Measurements from ENCODE around the gene ACTL7B.
A peak's percentile ranks its signal among the peaks of the same experiment; 100 is the strongest.
"Not testable (repeated sequence)": the region's sequence is repeated elsewhere in the genome, so short reads cannot be mapped to it uniquely, and the experiment has no call there.

Gene ACTL7B, protein sequence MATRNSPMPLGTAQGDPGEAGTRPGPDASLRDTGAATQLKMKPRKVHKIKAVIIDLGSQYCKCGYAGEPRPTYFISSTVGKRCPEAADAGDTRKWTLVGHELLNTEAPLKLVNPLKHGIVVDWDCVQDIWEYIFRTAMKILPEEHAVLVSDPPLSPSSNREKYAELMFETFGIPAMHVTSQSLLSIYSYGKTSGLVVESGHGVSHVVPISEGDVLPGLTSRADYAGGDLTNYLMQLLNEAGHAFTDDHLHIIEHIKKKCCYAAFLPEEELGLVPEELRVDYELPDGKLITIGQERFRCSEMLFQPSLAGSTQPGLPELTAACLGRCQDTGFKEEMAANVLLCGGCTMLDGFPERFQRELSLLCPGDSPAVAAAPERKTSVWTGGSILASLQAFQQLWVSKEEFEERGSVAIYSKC

DNA sequence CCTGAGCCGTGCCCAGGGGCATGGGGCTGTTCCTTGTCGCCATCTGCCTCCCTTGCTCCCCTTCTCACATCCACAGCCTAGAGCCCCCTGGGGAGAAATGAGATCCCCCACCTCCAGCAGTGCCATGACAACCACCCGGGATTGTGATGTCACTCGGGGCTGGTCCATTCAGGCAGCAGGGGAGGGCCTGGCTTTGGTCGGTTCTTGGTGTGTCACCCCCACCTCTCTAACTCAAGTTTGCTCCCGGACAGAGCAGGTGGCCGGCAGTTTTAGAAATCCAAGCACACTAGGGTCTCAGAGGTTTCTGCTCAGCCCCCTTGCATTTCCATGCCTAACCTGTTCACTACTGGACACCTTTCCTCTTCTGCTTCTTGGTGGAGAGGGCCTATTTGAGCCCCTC is at the start of gene ACTL7B:
TSS of gene ACTL7B (minus strand) at position 99 of the 400 bp plus-strand sequence. CDS start at position 43, 56 bp downstream.
- no peak for DNase-seq
- no peak for ATAC-seq

DNA sequence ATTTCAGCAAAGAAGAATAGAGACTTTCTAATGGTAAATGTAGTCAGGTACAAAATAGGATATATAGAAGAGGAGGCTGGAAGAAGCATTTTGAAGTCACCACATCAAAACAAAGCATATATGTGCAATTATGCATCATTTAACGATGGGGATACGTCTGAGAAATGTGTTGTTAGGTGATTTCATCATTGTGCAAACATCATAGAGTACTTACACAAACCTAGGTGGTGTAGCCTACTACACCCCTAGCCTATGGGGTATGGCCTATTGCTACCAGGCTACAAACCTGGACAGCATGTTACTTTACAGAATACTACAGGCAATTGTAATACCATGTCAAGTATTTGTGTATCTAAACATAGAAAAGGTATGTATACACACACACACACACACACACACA is 49.7 kb upstream of the ACTL7B start:
- DNase-seq (no peak), ATAC-seq (no peak)

DNA sequence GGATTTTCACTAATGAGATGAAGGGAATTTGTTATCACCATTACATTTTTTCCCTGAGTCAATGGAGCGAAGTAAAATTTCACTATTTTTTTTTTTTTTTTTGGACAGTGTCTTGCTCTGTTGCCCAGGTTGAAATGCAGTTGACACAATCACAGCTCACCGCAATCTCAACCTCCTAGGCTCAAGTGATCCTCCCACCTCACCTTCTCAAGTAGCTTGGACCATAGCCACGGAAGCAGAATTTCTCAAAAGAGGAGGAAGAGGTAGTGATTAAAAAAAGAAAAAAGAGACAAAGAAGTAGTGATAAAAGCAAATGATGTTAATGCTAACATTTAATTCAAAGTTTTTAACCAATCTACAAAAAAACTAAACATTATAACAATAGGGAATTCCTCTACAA is 48.4 kb upstream of the ACTL7B start:
- no peak for ATAC-seq
- DNase-seq: no peak

DNA sequence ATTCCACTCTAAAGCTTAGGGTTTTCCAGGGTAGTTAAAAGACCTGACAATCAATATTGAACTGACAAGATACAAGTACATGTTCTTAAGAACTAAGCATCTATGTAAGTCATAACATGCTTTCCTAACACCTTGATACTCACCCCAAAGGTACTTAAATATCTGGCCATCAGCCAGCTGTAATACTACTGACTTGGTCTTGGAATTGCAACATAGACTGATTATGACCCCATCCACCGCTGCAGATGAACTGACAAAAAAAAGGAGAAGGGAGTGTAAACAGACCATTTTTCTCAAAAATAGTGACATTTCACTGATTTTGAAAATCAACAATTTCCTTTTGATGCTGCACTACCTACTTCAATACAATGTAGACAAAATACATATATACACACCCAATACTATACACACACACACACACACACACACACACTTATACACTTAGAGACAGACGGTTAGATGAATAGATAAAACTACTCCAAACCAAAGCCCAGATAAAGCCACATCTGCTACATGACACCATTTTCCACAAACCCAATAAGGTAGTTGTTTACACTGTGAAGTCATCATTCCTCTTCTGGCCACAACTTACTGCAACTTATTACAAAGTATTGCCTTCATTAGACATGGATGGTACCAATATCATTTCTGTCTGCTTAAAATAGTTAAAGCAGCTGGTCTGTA is 47.8 kb upstream of the ACTL7B start:
- ATAC-seq (no peak), DNase-seq (no peak)

DNA sequence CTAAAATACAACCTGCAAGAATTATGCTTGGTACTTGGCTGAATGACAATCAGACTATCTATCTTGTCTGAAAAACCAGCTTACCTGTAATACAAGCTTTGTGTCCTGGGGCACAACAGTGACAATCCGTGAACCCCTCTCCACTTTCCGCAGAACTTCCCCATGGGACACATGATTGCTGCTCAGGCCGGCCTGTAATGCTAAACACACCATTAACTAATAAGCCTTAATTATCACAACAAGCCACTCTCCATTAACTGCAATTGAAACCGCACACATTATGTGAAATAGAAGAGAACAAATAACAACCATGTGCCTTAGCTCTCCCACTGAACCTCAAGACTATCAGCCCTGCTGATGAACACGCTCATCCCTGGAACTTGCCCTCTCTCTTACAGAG is 44.4 kb upstream of the ACTL7B start:
- ATAC-seq (no peak), DNase-seq (no peak)

DNA sequence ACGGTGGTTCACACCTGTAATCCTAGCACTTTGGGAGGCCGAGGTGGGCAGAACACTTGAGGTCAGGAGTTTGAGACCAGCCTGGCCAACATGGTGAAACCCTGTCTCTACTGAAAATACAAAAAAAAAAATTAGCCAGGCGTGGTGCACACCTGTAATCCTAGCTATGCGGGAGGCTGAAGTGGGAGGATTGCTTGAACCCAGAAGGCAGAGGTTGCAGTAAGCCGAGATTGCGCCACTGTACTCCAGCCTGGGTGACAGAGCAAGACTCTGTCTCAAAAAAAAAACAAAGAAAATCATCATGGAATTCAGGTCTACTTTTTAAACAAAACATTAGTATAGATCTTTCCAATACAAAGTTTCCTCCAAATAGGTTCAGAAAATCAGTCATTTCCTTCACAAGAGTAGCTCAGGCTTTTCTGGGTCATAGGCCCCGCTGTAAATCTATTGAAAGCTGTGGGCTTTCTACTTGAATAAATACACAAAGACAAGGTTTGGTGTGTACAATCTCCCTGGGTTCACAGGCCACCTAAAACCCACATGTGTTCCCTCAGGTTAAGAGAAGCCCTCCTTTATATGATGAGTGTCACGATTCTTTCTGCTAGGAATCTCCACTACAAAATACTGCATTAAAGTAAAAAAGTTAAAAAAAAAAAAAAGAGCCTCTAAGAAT is 43.4 kb upstream of the ACTL7B start:
- ATAC-seq, DNase-seq: not testable (repeated sequence)

DNA sequence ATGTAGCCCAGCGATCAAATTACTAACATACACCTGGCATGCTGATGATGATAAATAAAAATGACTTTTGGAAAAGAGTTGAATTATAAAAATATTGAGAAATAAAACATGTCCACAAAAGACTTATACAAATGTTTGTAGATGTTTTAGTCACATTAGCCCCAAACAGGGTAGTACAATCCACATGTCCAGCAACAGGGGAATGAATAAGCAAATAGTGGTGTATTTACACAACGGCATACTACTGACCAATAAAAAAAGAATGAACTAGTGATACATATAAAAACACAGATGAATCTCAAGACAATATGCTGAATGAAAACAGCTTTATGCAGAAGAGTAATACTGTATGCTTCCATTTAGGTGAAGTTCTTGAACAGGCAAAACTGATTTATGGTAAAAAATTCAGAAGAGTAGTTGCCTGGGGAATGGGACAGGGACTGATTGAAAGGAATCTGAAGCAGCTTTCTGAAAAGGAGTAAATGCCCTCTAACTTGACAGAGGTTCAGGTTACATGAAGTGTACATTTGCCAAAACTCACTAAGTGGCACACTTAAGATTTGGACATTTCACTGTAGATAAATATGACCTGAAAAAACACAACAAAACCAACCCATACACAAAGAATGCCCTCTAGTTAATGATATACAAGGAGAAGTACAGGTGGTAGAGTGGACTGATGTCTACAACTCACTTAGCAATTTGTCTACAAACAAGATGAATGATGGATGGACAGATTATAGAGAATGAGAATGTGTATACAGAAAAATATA is 41.7 kb upstream of the ACTL7B start:
- no peak for ATAC-seq
- DNase-seq: no peak

DNA sequence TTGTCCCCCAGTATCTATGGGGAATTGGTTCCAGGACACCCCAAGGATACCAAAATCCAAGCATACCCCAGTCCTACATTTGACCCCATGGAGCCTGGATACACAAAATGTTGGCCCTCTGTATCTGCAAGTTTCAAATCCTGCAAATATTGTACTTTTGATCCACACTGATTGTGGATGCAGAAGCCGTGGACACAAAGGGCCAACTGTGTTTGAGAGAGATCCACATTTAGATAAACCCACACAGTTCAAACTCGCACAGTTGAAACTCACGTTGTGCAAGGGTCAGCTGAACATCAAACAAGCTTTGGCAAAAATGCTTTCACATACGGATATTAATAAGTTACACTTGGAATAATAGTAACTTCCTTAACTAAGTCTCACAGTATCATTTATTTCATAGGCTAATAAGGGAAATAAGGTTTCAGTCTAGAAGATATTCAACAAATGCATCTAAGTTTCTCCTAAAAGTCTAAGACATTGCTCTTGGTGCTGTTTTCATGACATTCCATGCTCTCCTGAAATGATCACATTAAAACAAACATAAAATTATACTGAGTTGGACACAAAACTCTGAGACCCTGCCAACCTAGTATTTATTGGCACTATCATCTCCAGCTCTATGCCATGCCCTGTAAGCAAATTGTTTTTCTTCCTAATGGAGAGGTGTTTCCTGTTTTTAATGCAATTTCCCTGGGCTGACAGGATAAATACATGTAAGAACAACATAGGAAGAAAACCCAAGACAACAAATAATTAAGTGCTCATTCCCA is 38.6 kb upstream of the ACTL7B start:
- DNase-seq (no peak), ATAC-seq (no peak)

DNA sequence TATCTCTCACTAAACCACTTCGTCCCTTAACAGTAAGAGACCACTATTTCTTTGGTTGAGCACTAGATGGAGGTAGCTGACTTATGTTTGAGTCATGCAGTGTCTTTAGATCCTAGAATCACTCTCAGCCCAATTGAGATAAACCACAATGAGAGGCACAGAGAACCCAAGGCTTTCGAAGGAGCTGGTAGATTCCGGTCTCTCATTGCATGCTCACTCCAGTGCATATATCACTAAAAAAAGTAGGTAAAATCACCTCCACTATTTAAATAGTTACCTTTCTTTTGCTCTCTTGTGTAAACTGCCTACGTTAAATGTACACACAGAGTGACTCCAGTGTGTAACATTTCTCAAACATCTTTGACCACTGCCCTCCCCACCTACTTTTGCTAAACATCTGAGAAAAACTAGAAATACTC is 33.9 kb upstream of the ACTL7B start:
- ATAC-seq (no peak), DNase-seq (no peak)

DNA sequence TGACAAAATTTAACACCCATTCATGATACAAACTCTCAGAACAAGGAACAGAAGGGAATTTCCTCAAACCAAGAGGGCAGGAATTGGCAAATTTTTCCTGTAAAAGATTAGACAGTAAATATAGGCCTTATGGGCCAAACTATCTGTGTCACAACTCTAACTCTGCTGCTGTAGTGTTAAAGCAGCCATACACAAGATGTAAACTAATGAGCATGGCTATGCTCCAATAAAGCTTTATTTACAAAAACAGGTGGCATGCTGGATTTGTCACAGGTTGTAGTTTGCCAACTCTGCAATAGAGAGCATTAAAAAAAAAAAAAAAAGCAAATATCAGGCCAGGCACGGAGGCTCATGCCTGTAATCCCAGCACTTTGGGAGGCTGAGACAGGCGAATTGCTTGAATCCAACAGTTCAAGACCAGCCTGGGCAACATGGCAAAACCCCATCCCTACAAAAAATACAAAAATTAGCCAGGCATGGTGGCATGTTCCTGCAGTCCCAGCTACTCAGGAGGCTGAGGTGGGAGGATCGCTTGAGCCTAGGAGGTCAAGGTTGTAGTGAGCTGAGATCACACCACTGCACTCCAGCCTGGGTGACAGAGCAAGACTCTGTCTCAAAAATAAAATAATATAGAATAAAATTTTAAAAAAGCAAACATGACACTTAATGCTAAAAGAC is 30.9 kb upstream of the ACTL7B start:
- ATAC-seq, DNase-seq: not testable (repeated sequence)

DNA sequence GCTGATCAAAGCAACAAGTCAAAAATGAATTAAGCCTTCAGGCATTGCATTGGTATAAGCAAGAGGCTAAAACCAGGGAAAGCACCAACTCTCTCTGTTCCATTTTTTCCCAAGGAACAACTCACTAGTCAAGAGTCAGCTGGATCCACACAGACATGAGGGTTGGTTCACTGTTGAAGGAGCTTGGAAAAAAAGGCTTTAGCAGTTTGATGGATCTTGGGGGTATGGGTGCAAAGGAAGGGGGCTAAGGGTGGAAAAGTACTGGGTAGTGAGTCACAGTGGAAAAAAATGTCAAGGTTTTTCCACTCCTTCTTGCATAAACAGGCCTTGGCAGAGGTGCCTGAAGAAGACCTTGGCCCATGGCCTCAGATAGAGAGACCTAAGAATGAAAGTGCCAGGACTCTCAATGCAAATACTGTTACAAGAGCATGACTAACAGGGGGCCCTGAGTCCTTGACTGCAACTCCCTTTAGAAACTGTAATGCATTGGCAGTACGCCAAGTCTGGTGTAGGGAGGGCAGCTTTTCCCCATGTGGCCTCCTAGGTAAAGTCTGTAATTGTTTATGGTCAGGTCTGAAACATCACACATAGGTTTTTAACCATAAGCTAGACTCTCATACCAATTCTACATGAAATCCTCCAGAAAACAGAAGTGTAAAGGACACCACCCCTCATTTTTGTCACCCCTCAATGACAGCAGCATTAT is 30.0 kb upstream of the ACTL7B start:
- ATAC-seq (peak; percentile 100), DNase-seq (peak; percentile 75)

DNA sequence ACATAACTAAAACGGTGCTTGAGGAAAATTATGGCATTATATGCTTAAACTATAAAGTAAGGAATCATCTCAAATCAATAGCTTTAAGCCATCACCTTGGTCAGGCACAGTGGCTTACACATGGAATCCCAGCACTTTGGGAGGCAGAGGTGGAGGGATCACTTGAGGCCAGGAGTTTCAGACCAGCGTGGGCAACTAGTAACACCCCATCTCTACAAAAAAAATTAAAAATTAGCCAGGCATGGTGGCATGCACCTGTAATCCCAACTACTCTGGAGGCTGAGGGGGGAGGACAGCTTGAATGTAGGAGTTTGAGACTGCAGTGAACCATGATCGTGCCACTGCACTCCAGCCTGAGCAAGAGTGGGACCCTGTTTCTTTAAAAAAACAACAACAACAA is 28.9 kb upstream of the ACTL7B start:
- DNase-seq: no peak
- no peak for ATAC-seq

DNA sequence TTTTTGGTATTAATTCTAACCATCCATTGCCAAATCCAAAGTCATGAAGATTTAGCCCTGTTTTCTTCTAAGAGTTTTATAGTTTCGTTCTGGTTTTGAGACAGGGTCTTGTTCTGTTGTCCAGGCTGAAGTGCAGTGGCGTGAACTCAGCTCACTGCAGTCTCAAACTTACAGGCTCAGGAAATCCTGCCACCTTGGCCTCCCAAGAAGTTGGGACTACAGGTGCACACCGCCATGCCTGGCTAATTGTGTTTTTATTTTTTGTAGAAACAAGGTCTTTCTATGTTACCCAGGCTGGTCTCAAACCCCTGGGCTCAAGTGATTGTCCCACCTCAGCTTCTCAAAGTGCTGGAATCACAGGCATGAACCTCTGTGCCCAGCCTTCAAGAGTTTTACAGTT is 27.3 kb upstream of the ACTL7B start:
- ATAC-seq: no peak
- no peak for DNase-seq

DNA sequence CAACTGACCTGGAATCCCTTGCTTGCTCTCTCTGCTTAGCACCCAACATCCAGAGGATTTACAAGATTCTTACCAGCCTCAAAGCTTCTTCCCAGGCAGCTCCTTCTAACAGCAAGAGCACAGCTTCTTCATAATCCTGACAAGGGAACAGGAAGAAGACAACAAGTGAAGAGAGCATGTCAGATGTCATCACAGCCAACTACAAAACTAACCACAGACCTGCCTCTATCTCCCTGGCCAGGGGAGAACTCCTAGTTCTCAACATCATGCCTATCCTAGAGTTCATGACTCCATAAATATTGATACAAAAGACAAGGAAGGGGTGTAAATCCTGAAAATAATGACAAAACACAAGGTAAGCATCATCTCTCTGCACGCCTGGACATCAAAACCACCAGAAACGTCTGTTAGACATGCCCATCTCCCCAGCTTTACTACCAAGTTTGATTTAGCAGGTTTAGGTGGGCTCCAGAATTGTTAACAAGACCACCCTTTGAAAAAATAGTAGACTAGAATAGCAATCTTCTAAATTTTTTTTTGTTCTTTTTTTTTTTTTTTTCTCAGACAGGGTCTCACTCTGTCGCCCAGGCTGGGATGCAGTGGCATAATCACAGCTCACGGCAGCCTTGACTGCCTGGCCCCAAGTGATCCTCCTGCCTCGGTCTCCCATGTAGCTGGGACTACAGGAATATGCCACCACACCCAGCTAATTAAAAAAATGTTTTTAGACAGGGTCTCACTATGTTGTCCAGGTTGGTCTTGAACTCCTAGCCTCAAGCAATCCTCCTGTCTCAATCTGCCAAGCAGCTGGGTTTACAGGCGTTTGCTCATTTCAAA is 26.5 kb upstream of the ACTL7B start:
- DNase-seq (no peak), ATAC-seq (no peak)

DNA sequence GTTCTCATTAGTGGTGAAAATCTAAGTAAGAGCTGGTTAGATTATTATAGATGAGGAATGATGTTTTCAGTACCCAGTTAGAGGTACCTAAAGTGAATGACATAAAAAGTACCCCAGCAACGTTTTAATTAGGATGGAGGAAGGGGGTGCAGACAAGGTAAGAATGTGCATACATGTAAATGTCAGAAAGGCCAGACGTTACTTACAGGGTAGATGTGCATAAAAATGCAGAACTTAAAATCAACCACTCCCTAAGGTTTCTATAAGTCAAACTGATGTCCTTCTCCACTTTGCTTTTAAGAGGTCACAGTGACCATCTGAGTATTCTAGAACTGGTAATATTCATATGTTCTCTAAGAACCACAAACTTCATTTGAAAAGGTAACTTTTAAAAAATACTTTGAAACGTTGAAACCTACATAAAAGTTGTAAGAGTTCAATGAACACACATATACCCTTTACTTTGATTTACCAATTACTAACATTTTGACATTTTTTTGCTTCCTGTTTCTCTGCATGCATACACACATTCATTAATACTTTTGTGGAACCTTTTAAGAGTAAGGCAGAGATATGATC is 25.0 kb upstream of the ACTL7B start:
- ATAC-seq: no peak
- DNase-seq: no peak

DNA sequence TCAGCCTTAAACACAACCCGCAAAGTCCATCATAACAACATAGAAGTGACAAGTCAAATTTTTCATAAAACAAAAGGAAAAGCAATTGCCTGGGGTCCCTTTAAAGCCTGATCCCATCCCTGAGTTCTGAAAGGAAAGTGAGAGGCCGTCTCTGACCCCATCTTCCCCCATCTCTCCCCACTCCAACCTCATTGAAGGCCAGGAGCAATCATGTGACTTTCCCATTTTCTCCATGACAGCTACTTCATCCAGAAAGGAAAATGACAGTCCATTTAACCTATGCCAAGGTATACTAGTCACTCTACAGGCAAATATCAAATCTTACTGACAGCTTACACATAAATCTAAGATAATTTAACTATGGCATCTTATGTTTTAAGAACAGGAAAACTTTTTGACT is 21.7 kb upstream of the ACTL7B start:
- DNase-seq (no peak), ATAC-seq (no peak)

DNA sequence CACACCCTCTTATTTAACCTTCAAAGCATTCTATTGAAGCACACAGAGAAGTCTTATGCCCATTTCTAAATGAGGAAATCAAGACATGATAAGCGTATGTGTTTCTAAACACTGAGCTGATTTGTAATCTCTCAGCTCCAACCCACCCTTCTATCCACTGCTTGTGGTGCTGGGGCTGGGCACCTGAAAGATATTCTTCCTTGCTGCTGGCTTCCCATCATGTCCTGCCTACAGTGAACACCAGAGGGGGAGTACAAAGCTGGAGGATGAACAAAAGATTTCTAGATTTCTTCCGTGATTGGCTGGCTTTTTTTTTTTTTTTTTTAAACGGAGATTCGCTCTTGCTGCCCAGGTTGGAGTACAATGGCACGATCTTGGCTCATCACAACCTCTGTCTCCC is 20.6 kb upstream of the ACTL7B start:
- DNase-seq (no peak), ATAC-seq (no peak)

DNA sequence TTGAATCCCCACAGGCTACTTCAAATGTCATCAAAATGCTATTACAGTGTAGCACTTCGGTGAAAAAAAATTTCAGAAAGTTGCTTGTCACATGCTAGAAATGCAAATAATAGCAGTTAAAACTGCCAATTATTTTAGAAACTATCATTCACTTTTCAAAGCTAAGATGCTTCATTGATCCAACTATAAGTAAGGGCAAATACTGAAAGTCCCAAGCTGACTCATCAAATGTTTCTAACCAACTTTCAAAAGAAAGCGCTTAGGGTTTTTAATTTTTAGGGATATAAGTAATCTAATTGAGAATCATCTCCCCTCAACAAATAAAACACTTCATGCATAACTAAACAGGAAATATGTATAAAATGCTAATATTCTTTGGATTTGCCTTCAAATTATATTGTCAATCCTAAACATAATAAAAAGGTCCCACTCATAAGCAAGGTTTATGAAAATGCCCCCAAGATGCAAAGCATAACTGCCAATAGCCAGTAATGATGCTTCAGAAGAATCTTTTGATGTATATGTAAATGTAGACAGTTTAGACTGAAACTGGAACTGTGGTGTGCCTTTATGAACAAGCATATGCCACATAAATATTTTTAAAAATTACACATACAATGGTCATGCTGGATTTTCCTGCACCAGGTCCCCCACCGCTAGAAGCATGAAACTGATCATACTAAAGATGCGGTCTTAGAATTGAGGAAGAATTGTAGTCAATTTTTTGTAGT is 18.4 kb upstream of the ACTL7B start:
- DNase-seq (no peak), ATAC-seq (no peak)
